H9 (cell line): ENCODE measurements around the gene SDK2. TPM values are rescaled to one million over a fixed set of nuclear protein-coding genes. Genes with fewer than 3 reads are reported as not detected.

ENCODE experiments used
- DNase-seq: peaks from one replicate; pipeline ENCODE4 v3.0.0-alpha.2; 2017
- H2AFZ ChIP-seq: one replicate; pipeline ENCODE4 v1.6.1; 2013; ENCODE audit warnings: mild to moderate bottlenecking, low read length, control low read depth, moderate library complexity
- H2AK5ac ChIP-seq: 2 replicates; pipeline ENCODE4 v1.6.1; 2013; ENCODE audit warnings: low read length, control low read depth, mixed read lengths; ENCODE audit not compliant: insufficient read length
- H2BK120ac ChIP-seq: one replicate; pipeline ENCODE4 v1.6.1; 2013; ENCODE audit warnings: low read depth, mild to moderate bottlenecking, low read length, control low read depth, inconsistent platforms; ENCODE audit not compliant: poor library complexity, severe bottlenecking
- H2BK12ac ChIP-seq: 2 replicates; pipeline ENCODE4 v1.6.1; 2013; ENCODE audit warnings: low read length, control low read depth, mixed read lengths, low read depth; ENCODE audit not compliant: insufficient read length
- H2BK15ac ChIP-seq: 2 replicates; pipeline ENCODE4 v1.6.1; 2013; ENCODE audit warnings: low read depth, low read length, control low read depth
- H2BK20ac ChIP-seq: one replicate; pipeline ENCODE4 v1.6.1; 2013; ENCODE audit warnings: low read depth, mild to moderate bottlenecking, low read length, control low read depth, inconsistent platforms; ENCODE audit not compliant: poor library complexity, severe bottlenecking
- H2BK5ac ChIP-seq: 2 replicates; pipeline ENCODE4 v1.6.1; 2013; ENCODE audit warnings: low read length, control low read depth, mixed read lengths; ENCODE audit not compliant: insufficient read length
- H3K14ac ChIP-seq: 2 replicates; pipeline ENCODE4 v1.6.1; 2013; ENCODE audit warnings: low read length, control low read depth; ENCODE audit not compliant: insufficient read depth
- H3K18ac ChIP-seq: 2 replicates; pipeline ENCODE4 v1.6.1; 2013; ENCODE audit warnings: low read depth, mild to moderate bottlenecking, mixed read lengths, low read length, control low read depth; ENCODE audit not compliant: insufficient read length
- H3K23ac ChIP-seq: 2 replicates; pipeline ENCODE4 v1.6.1; 2013; ENCODE audit warnings: low read length, control low read depth, mixed read lengths, low read depth; ENCODE audit not compliant: insufficient read length
- H3K23me2 ChIP-seq: 2 replicates; pipeline ENCODE4 v1.6.1; 2013; ENCODE audit warnings: low read depth, mild to moderate bottlenecking, mixed read lengths, low read length, control low read depth; ENCODE audit not compliant: insufficient read length, poor library complexity, severe bottlenecking
- H3K27ac ChIP-seq: 2 replicates; pipeline ENCODE4 v1.5.1; 2013; ENCODE audit warnings: low read length, control low read depth, mixed read lengths, low read depth; ENCODE audit not compliant: insufficient read length
- H3K27me3 ChIP-seq: 2 replicates; pipeline ENCODE4 v1.6.1; 2013; ENCODE audit warnings: low read length, control low read depth, inconsistent platforms; ENCODE audit not compliant: insufficient read depth
- H3K4ac ChIP-seq: 2 replicates; pipeline ENCODE4 v1.6.1; 2013; ENCODE audit warnings: low read depth, mild to moderate bottlenecking, control low read depth, inconsistent platforms, low read length, moderate library complexity
- H3K4me1 ChIP-seq: 2 replicates; pipeline ENCODE4 v1.6.1; 2013; ENCODE audit warnings: low read length, control low read depth, inconsistent platforms; ENCODE audit not compliant: insufficient read depth
- H3K4me2 ChIP-seq: 2 replicates; pipeline ENCODE4 v1.6.1; 2013; ENCODE audit warnings: low read length, control low read depth, mixed read lengths; ENCODE audit not compliant: insufficient read length, insufficient read depth
- H3K56ac ChIP-seq: 2 replicates; pipeline ENCODE4 v1.6.1; 2013; ENCODE audit warnings: low read depth, mild to moderate bottlenecking, mixed read lengths, low read length, control low read depth; ENCODE audit not compliant: insufficient read length
- H3K79me1 ChIP-seq: 2 replicates; pipeline ENCODE4 v1.6.1; 2013; ENCODE audit warnings: low read depth, mild to moderate bottlenecking, moderate library complexity, low read length, control low read depth, inconsistent platforms; ENCODE audit not compliant: insufficient read depth, poor library complexity, severe bottlenecking
- H3K79me2 ChIP-seq: 2 replicates; pipeline ENCODE4 v1.6.1; 2013; ENCODE audit warnings: low read length, control low read depth, inconsistent platforms; ENCODE audit not compliant: insufficient read depth
- H3K9ac ChIP-seq: 2 replicates; pipeline ENCODE4 v1.6.1; 2013; ENCODE audit warnings: low read length, control low read depth, mixed read lengths; ENCODE audit not compliant: insufficient read length; ENCODE audit errors: extremely low read depth
- H3K9me3 ChIP-seq: one replicate; pipeline ENCODE4 v1.6.1; 2013; ENCODE audit warnings: low read depth, low read length, inconsistent platforms; ENCODE audit not compliant: control insufficient read depth
- H3T11ph ChIP-seq: one replicate; pipeline ENCODE4 v1.6.1; 2013; ENCODE audit warnings: mild to moderate bottlenecking, low read length, control low read depth, inconsistent platforms
- H4K20me1 ChIP-seq: one replicate; pipeline ENCODE4 v1.6.1; 2013; ENCODE audit not compliant: control insufficient read depth, insufficient read length, insufficient read depth
- H4K5ac ChIP-seq: 2 replicates; pipeline ENCODE4 v1.6.1; 2013; ENCODE audit warnings: low read depth, mild to moderate bottlenecking, mixed read lengths, low read length, control low read depth; ENCODE audit not compliant: insufficient read length
- H4K8ac ChIP-seq: replicated peaks from 2 replicates; pipeline ENCODE4 v1.6.1; 2013; ENCODE audit warnings: low read length, control low read depth, mixed read lengths, low read depth; ENCODE audit not compliant: insufficient read length
- H4K91ac ChIP-seq: 2 replicates; pipeline ENCODE4 v1.6.1; 2013; ENCODE audit warnings: low read depth, mild to moderate bottlenecking, moderate library complexity, mixed read lengths, low read length, control low read depth; ENCODE audit not compliant: insufficient read length
- H3K27ac Mint-ChIP-seq, 3 experiments: 2 replicates in 2 of 3; 3 replicates in 1 of 3; pipeline ENCODE4 v1.8.0; 2020 to 2021; ENCODE audit warnings: mixed read lengths in 3 of 3, mild to moderate bottlenecking in 1 of 3, moderate library complexity in 1 of 3
- H3K27me3 Mint-ChIP-seq: 2 replicates; pipeline ENCODE4 v1.8.0; 2021; ENCODE audit warnings: low read depth, mild to moderate bottlenecking, moderate library complexity, mixed read lengths
- H3K36me3 Mint-ChIP-seq, 3 experiments: 2 replicates in 2 of 3; 3 replicates in 1 of 3; pipeline ENCODE4 v1.8.0; 2020 to 2021; ENCODE audit warnings: low read depth in 3 of 3, mixed read lengths in 3 of 3; ENCODE audit not compliant: insufficient read depth in 1 of 3
- H3K4me1 Mint-ChIP-seq, 2 experiments: 2 replicates each; pipeline ENCODE4 v1.8.0; 2020; ENCODE audit warnings: mixed read lengths in 2 of 2
- H3K4me3 Mint-ChIP-seq, 2 experiments: 2 replicates in 1 of 2; 3 replicates in 1 of 2; pipeline ENCODE4 v1.8.0; 2020 to 2021; ENCODE audit warnings: mild to moderate bottlenecking in 2 of 2, mixed read lengths in 2 of 2, moderate library complexity in 1 of 2
- H3K9me3 Mint-ChIP-seq, 2 experiments: 2 replicates in 1 of 2; 3 replicates in 1 of 2; pipeline ENCODE4 v1.8.0; 2020; ENCODE audit warnings: mild to moderate bottlenecking in 2 of 2, mixed read lengths in 2 of 2, moderate library complexity in 1 of 2
- WGBS: extraction: QIAGEN DNeasy Blood & Tissue Kit; methylation state at CpG from one replicate; pipeline ENCODE4 v1.1.7; 2013; ENCODE audit warnings: missing lambda C conversion rate, low lambda C conversion rate, mixed read lengths; ENCODE audit not compliant: insufficient read length; ENCODE audit errors: extremely low coverage; 5-methylcytosine and 5-hydroxymethylcytosine counted together
- total RNA-seq: library from RNA; stranded (reverse); gene quantifications from 2 replicates; pipeline ENCODE4 v1.2.1, GENCODE V29; 2021
- TF ChIP-seq, protein P1 (sequence below): fragments of 200-600 bp; sonication (generic); conservative IDR thresholded peaks from 3 replicates; pipeline ENCODE4 v1.8.0; 2021; ENCODE audit warnings: antibody characterized with exemption, mild to moderate bottlenecking

Gene SDK2
- total RNA-seq, 1 experiment from 2014 or later: 9.1 TPM

GRCh38 chr17:73452009-73452408, 192.2 kb downstream of the SDK2 start:
- H3K4me3 Mint-ChIP-seq: no peak overlapping the region
- peaks cover 7 to 11% of the 10 kb centered on the region in 2 experiments for H3K9me3 Mint-ChIP-seq
- no peak overlapping the region for H4K8ac ChIP-seq
- TF ChIP-seq, protein P1, sequence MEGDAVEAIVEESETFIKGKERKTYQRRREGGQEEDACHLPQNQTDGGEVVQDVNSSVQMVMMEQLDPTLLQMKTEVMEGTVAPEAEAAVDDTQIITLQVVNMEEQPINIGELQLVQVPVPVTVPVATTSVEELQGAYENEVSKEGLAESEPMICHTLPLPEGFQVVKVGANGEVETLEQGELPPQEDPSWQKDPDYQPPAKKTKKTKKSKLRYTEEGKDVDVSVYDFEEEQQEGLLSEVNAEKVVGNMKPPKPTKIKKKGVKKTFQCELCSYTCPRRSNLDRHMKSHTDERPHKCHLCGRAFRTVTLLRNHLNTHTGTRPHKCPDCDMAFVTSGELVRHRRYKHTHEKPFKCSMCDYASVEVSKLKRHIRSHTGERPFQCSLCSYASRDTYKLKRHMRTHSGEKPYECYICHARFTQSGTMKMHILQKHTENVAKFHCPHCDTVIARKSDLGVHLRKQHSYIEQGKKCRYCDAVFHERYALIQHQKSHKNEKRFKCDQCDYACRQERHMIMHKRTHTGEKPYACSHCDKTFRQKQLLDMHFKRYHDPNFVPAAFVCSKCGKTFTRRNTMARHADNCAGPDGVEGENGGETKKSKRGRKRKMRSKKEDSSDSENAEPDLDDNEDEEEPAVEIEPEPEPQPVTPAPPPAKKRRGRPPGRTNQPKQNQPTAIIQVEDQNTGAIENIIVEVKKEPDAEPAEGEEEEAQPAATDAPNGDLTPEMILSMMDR: no peak
- no peaks in the 10 kb centered on the region for H3K79me2 ChIP-seq
- no peak overlapping the region for H3K4me2 ChIP-seq
- peaks cover 3 to 19% (median 6%) of the 10 kb centered on the region in 3 experiments for H3K36me3 Mint-ChIP-seq
- no peaks in the 10 kb centered on the region for H3K27me3 ChIP-seq
- no peak overlapping the region for H3K23ac ChIP-seq
- no peak overlapping the region for H2BK12ac ChIP-seq
- H2BK5ac ChIP-seq: no peak overlapping the region
- no peak overlapping the region for H2BK20ac ChIP-seq
- H3K27ac ChIP-seq: no peak overlapping the region
- WGBS: no CpG with 5 or more reads among the region's 3 CpGs
- H3K4me1 ChIP-seq: no peaks in the 10 kb centered on the region
- DNase-seq: no peak
- no peak overlapping the region for H4K91ac ChIP-seq
- H2AFZ ChIP-seq: no peak overlapping the region
- H4K20me1 ChIP-seq: no peaks in the 10 kb centered on the region
- H3K14ac ChIP-seq: no peak overlapping the region
- no peak overlapping the region for H2BK120ac ChIP-seq
- no peak overlapping the region for H2AK5ac ChIP-seq
- H3K4me1 Mint-ChIP-seq: peaks cover 0 to 2% of the 10 kb centered on the region in 2 experiments; a peak in 2 of 4 replicates
- H3K18ac ChIP-seq: no peak overlapping the region
- H3K27me3 Mint-ChIP-seq: no peaks in the 10 kb centered on the region; the same call in 1 of the 2 replicates
- H3K9ac ChIP-seq: no peak overlapping the region
- no peaks in the 10 kb centered on the region for H3K79me1 ChIP-seq
- H3K56ac ChIP-seq: no peak overlapping the region
- no peaks in the 10 kb centered on the region for H3K23me2 ChIP-seq
- no peak overlapping the region for H4K5ac ChIP-seq
- no peak overlapping the region for H3T11ph ChIP-seq
- no peak overlapping the region for H2BK15ac ChIP-seq
- peak overlapping the region in 2 of 3 experiments; percentile 52 to 83; a peak in 2 of 7 replicates for H3K27ac Mint-ChIP-seq
- H3K4ac ChIP-seq: no peak overlapping the region
- no peaks in the 10 kb centered on the region for H3K9me3 ChIP-seq
